LoVo (cell line): Measurements from ENCODE around the gene CNGA3.
"Not testable (repeated sequence)": the region's sequence is repeated elsewhere in the genome, so short reads cannot be mapped to it uniquely, and the experiment has no call there.

Source experiments
- DNase-seq: peaks from one replicate; pipeline ENCODE4 v3.0.0-alpha.2; 2016; ENCODE audit warnings: low spot score

Gene CNGA3

GRCh38 chr2:98346311-98347236 is at the start of gene CNGA3:
Gene CNGA3, plus strand, starts transcription at chr2:98346456. Its CDS starts 23,520 bp downstream, at chr2:98369976.
- DNase-seq = no peak

GRCh38 chr2:98297817-98298682 is 48.2 kb upstream of the CNGA3 start:
- no peak for DNase-seq

- DNase-seq = no peak
These were observed 47.5 kb upstream of the CNGA3 start for GRCh38 chr2:98298683-98299164.

GRCh38 chr2:98299211-98299905 is 46.9 kb upstream of the CNGA3 start:
- DNase-seq = no peak

GRCh38 chr2:98300141-98300874 is 45.9 kb upstream of the CNGA3 start:
- DNase-seq = no peak

GRCh38 chr2:98301469-98301868 is 44.8 kb upstream of the CNGA3 start:
- no peak for DNase-seq

GRCh38 chr2:98307131-98307696 is 39.0 kb upstream of the CNGA3 start:
- not testable (repeated sequence) for DNase-seq

- DNase-seq = no peak
These were observed 38.2 kb upstream of the CNGA3 start for GRCh38 chr2:98308068-98308467.

GRCh38 chr2:98308532-98308931 is 37.7 kb upstream of the CNGA3 start:
- no peak for DNase-seq

- DNase-seq = no peak
These were observed 36.7 kb upstream of the CNGA3 start for GRCh38 chr2:98309580-98309979.

- DNase-seq = no peak
These were observed 36.2 kb upstream of the CNGA3 start for GRCh38 chr2:98310010-98310409.

- no peak for DNase-seq
These were observed 35.2 kb upstream of the CNGA3 start for GRCh38 chr2:98311090-98311489.

- DNase-seq = no peak
These were observed 34.3 kb upstream of the CNGA3 start for GRCh38 chr2:98311771-98312545.

GRCh38 chr2:98313492-98314250 is 32.6 kb upstream of the CNGA3 start:
- DNase-seq = no peak

GRCh38 chr2:98314251-98314650 is 32.0 kb upstream of the CNGA3 start:
- no peak for DNase-seq

GRCh38 chr2:98315957-98316356 is 30.3 kb upstream of the CNGA3 start:
- DNase-seq = no peak

- no peak for DNase-seq
These were observed 29.0 kb upstream of the CNGA3 start for GRCh38 chr2:98317214-98317613.

GRCh38 chr2:98320171-98320570 is 26.1 kb upstream of the CNGA3 start:
- DNase-seq = not testable (repeated sequence)

GRCh38 chr2:98324181-98324580 is 22.1 kb upstream of the CNGA3 start:
- DNase-seq = no peak
